ENCODE results near the gene MED25.
A peak's percentile ranks its signal among the peaks of the same experiment; 100 is the strongest.

Gene MED25

DNA sequence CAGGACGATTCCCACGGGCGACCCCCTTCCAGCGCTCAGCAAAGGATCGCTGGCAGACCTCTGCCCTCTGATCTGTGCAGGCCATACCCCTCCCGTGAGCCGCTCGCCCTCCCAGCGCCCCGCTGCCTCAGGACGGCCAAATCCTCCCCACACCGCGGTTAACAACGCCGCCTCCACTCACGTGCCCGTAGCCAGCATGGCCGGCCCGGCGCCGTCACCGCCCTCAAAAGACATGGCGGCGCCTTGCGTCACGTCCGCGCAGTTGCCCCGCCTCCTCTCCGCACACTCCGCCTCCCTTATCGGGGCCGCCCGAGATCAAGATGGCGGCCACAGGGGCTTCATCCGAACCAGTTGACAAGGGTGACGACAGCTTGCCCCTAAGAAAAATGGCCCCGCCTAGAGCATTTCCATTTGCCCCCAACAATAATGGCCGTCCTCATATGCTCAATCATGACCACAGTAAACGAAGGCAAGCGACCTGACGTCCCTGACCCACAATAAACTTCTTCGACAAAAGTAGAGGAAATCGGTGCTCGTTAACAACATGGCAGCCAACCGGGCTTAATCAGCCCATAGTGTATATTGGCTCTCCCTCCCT lies 58.4 kb downstream of the MED25 start:
- peak; percentile 99 for DNase-seq

DNA sequence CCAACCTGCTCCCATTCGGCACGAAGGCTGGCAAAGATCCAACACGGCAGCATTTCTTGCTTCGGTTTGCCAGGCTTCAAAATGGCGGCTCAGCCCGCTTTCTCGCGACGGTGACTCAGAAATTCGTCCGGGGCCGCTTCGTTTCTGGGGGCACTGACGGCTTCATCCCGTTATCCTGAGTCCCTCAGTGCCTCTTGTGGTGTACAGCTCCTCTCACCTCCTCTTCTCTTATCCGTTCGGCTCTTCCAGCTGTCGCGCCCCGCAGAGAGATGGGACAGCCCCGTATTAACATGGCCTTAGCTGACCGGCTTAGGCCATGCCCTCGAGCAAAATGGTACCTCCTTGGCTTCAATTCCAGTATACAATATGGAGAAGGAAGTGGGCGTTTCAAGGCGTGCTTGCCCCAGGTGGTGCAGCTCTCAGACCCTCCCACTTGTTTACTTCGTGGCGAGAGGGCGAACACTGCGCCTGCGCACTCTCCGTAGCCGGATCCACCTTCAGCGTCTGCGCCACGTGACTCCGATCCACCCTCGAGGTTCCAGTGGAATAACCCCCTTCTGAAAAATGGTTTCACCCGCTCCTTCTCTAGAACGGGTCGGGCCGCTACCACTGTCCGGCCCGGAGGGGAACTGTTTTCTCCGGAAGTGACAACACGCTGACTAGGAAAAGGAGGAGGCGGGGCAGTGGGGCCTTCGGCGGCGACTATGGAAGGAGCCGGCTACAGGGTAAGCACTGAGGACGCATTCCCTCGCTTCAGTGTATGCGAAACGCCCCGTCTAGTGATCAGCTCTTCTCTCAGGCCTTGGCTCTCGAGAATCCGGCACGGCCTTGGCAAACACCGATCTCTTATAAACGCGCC lies 59.2 kb downstream of the MED25 start, which contains the start of the genes AKT1S1 and TBC1D17:
AKT1S1 (minus strand) TSS at position 336 of the 859 bp plus-strand sequence. CDS start 4,060 bp downstream, outside the sequence.
TBC1D17 (plus strand) TSS at position 683 of the 859 bp plus-strand sequence; CDS start at position 705, 22 bp downstream.
- peak; percentile 100 for DNase-seq

DNA sequence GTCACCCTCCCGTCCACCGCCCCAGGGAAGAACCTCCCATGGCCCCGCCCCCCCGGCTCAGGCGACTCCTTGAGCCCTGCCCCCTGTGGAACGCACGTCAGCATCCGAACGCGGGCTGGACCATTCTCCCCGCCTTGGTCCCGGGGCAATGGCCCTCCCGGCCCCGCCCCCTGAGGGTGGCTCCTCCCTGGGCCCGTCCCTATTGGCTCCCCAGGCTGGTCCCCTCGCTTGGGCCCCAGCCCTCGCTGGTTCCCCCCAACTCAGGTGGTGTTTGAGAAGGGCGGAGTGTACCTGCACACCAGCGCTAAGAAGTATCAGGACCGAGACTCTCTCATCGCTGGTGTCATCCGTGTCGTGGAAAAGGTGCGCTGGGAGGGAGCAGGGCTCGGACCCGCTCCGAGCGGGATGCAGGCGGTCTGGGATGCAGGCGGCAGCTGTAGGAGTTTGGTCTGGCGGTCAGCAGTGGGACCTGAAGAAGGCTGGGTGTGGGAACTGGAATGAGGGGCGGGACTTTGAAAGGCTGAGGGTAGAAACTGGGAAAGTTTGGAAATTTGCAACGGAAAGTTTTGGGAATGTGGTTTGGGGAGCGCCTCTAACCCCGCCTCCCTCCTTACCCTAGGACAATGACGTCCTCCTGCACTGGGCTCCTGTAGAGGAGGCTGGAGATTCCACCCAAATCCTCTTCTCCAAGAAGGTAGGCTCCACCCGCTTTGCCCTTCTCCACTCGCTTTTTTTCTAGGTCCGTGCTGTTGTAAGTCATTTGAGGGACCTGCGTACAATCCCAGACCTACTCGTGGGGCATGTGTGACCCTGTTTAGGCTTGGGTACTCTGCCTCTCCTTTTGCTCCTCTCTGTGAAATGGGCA lies 60.0 kb downstream of the MED25 start:
- peak; percentile 99 for DNase-seq

DNA sequence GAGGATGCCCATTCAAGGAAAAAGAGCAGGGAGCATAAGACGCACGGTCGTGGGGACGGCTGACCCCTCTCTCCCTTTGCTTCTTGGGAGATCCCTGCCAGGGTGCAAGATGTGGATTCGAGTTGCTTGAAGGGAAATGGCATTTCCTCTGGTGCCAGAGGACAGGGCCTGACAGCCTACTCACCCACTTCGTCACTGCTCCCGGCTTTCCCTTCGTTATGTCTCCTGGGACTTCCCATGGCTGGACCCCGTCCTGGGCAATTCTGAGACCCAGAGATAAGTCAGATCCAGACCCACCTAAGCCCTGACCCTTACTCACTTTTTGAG lies 60.6 kb downstream of the MED25 start:
- no peak for DNase-seq

DNA sequence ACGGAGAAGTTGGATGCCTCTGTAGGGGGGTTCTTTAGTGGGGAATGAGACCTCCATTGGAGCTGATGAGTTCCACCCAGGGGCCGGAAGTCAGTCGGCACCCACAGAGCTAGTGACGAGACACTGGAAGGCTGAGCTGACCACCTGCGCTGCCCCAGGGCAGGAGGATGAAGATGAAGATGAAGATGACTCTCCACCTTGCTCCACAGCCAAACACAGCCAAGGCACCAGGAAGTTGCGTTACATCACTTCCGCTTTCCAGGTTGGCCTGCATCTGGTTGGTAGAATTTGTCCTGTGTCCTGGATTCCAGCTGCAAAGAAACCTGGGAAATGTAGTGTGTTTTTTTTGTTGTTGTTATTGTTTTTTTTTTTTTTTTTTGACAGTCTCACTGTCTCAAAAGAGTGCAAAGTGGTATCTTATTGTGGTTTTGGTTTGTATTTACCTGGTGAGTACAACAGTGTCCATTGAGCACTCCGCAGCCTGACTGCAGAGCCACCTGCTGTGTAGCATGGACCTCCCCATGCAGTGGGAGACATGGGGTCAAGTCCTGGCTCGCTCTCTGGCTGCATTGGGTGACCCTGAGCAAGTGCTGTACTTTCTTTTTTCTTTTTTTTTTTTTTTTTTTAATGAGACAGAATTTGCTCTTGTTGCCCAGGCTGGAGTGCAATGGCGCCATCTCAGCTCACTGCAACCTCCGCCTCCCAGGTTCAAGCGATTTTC lies 61.3 kb downstream of the MED25 start:
- no peak for DNase-seq

DNA sequence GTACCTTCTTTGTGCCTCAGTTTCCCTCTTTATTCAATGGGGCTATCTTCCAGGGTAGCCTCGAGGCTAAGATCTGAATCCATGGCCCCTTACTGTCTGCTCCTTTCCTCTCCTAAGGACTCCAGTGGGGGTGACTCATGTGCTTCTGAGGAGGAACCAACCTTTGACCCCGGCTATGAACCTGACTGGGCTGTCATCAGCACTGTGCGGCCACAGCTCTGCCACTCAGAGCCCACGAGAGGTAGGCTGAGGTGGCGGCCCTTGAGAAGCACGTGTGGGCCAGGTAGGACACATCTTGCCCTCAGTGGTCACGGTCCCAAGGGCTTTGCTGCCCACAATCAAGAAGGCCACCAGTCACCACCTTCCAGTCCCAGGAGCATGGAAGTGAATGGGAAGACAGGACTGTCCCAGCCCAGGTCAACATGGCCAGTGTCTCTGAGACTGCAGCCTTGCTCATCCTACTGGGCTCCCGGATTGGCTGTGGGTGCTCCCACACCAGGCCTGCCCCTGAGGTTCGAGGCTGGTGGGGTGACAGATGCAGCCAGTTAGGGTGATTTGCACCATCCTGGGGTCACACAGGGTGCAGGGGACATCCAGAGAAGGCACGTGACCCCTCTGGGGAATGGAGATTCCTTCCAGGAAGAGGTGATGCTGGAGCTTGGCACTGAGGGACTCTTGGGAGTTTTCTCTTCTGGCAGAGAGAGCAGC lies 62.2 kb downstream of the MED25 start:
- no peak for DNase-seq

DNA sequence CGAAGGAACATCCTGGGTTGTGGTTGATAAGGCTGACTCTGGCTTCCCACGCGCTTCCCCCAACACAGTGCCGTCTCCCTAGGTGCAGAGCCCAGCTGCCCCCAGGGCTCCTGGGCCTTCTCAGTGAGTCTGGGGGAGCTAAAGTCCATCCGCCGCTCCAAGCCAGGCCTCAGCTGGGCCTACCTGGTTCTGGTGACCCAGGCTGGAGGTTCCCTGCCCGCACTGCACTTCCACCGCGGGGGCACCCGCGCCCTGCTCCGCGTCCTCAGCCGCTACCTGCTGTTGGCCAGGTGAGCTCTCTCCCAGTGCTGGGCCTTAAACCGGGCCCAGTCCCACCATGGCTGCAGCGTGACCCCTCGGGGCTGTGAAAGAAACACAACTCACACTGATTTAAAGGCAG lies 63.1 kb downstream of the MED25 start:
- no peak for DNase-seq

DNA sequence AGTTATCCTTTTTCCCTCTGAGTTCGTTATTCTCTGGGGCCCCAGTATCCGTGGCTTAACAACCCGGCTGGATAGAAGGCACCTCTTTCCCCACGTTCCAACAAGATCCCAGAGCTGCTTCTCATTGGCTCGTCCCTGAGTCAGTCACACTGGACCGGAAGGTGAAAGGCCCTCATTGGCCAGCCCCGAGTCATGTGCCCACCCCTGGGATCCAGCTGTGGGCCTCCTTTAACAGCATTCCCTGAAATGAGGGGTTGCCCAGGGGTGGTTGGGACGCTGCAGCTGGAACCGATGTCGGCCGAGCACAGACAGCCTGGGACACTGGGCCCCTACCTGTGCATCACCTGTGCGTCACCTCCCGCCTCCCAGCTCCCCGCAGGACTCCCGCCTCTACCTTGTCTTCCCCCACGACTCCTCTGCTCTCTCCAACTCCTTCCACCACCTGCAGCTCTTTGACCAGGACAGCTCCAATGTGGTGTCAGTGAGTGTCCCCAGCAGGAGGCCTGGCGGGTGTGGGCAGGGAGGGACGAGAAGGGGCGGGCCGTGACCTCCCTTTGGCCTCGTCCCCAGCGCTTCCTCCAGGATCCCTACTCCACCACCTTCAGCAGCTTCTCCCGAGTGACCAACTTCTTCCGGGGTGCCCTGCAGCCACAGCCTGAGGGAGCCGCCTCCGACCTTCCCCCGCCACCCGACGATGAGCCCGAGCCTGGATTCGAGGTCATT lies 63.7 kb downstream of the MED25 start:
- DNase-seq, result no peak

DNA sequence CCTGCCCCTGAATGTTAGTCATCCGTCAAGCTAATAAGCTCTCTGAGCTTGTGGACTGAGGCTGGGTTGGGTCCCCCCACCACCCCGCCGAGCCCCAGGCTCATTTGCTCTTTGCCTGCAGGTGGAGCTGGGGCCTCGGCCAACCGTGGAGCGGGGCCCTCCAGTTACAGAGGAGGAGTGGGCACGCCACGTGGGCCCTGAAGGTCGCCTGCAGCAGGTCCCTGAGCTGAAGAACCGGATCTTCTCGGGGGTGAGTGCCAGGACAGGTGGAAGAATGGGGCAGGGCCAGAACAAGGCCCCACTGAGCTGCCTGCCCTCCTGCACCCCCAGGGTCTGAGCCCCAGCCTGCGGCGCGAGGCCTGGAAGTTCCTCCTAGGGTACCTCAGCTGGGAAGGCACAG lies 64.6 kb downstream of the MED25 start:
- no peak for DNase-seq

DNA sequence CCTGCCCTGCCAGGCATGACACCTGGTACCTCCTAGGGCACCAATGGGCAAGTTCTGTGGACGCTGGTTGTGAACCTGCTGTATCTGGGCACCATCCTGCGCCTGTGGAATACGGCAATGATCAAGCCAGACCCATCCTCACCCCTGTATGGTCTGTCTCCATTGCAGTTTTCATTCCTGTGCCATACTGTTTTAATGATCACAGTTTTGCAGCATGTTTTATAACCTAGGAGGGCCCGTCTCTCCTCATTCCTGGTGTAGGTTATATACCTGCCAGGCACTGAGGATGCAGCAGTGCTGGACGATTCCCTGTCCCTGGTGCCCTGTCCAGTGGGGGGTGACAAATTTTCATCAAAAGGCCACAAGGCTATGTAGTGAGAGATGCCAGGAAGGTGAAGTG lies 65.0 kb downstream of the MED25 start:
- no peak for DNase-seq

DNA sequence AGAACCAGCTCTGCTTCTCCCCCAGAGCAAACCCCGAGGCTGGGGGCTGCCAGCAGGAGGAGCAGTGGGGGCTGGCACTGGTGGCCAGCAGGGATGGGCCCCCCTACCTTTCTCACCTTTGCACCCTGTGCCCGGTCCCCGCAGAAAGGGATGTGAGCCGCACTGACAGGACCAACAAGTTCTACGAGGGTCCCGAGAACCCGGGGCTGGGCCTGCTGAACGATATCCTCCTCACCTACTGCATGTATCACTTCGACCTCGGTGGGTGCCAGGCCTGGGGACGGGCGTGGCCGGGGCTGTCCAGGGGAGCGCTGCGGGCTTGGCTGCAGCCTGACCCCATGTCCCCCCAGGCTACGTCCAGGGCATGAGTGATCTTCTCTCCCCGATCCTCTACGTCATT lies 66.0 kb downstream of the MED25 start:
- DNase-seq, result no peak

DNA sequence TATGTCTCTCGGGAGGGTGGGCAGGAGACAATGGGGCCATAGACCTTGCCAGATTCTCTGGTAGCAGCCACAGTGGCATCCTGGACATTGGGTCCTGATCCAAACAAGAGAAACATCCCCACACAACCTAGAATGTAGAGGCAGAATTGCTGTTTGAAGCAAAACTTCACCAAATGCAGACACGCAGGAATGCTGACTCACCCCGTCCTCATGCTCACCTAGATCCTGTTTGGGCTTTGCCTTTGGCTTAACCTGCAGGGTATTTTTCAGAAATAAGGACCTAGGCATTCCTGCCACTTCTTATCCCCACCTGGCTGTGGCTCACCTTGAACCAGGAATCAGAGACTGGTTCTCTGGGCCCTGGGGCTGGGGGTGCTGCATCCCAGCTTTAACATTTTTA lies 66.7 kb downstream of the MED25 start:
- no peak for DNase-seq

Measured in NCI-H146 (cell line).